ENCODE measurements around the gene GRID2IP. TPM values are rescaled to one million over a fixed set of nuclear protein-coding genes. Genes with fewer than 3 reads are reported as not detected.
"Not testable (repeated sequence)": the region's sequence is repeated elsewhere in the genome, so short reads cannot be mapped to it uniquely, and the experiment has no call there.

Gene GRID2IP
- total and polyA plus RNA-seq, 2 of the 8 experiments (the other 6 are each of a cell fraction or from before 2014, with no cell fraction given) = 0.80 to 1.3 TPM

DNA sequence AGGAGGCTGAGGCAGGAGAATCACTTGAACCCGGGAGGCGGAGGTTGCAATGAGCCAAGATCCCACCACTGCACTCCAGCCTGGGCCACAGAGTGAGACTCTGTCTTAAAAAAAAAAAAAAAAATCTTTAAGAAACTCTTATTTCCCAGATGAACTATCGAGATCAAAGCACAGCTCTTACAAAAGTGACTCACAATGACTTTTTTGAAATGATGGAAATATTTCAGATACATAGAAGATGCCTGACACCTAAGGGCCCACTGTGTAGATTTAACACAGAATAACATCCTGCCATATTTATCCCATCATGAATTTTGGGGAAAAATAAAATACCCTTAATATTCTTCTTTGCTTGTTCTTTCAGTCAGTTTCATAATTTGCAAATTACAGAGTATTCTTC, 92.6 kb downstream of the GRID2IP start:
- not testable (repeated sequence) for H2BK12ac ChIP-seq (ENCODE audit: low read depth, low read length); H3K27me3 ChIP-seq (replicated peaks in 1 of 4; ENCODE audit: control insufficient read depth in 3 of 4, extremely low read depth in 1 of 4, insufficient read depth in 3 of 4, low read length in 3 of 4); H2AK5ac ChIP-seq (ENCODE audit: low read depth, low read length); H2BK120ac ChIP-seq (replicated peaks; ENCODE audit: low read depth, low read length); DNase-seq (ENCODE audit: low read depth in 1 of 2, low spot score in 2 of 2); H3K4me2 ChIP-seq (ENCODE audit: insufficient read depth in 1 of 2, low read depth in 2 of 2, low read length in 2 of 2); H3K23ac ChIP-seq (ENCODE audit: insufficient read length); H4K8ac ChIP-seq (ENCODE audit: extremely low read depth, insufficient read depth, low read length); H3K79me2 ChIP-seq (ENCODE audit: control insufficient read depth in 1 of 2, insufficient read depth in 2 of 2, low read length in 2 of 2); H3K79me1 ChIP-seq (ENCODE audit: low read depth, low read length); H3K56ac ChIP-seq (replicated peaks; ENCODE audit: insufficient read length, low read depth, low read length); H2BK5ac ChIP-seq (ENCODE audit: low read depth, low read length); H3K14ac ChIP-seq (ENCODE audit: insufficient read length); H2AFZ ChIP-seq (ENCODE audit: low read length); H4K20me1 ChIP-seq (replicated peaks in 1 of 2; ENCODE audit: control insufficient read depth in 1 of 2, insufficient read depth in 2 of 2, low read length in 2 of 2); H3K4me3 ChIP-seq (ENCODE audit: extremely low read depth in 1 of 4, insufficient read depth in 2 of 4, low read depth in 3 of 4, low read length in 4 of 4); H4K5ac ChIP-seq (ENCODE audit: insufficient read length, low read depth, low read length); H2BK15ac ChIP-seq (ENCODE audit: low read length); H3K4me1 ChIP-seq (replicated peaks in 1 of 4; ENCODE audit: control insufficient read depth in 3 of 4, insufficient read depth in 4 of 4, low read length in 3 of 4); FAIRE-seq; H3K23me2 ChIP-seq (ENCODE audit: low read depth, low read length); H4K91ac ChIP-seq (replicated peaks; ENCODE audit: insufficient read length, low read length); H3K9ac ChIP-seq (replicated peaks in 1 of 4; ENCODE audit: extremely low read depth in 1 of 4, low read depth in 3 of 4, low read length in 3 of 4); H2BK20ac ChIP-seq (ENCODE audit: low read length); H3K18ac ChIP-seq (ENCODE audit: extremely low read depth, low read length); H3K4ac ChIP-seq (replicated peaks; ENCODE audit: insufficient read length, low read depth, low read length); H3K27ac ChIP-seq (ENCODE audit: low read depth, low read length); H3K9me3 ChIP-seq (ENCODE audit: insufficient read depth in 2 of 2, low read depth in 1 of 2, low read length in 1 of 2)
- POLR2A ChIA-PET (ENCODE audit: partially characterized antibody) = interaction anchor here (1.1 to 1.3 kb wide), 3 partner anchors 8 to 37 kb away, joined by 3 to 4 read pairs (median 3); no protein-coding TSS in a partner anchor
- peaks cover 6 to 23% (median 8%) of the 10 kb centered on the region in 4 experiments; a peak in 7 of 8 replicates for H3K36me3 ChIP-seq (ENCODE audit: control insufficient read depth in 2 of 4, insufficient read depth in 4 of 4, low read length in 3 of 4)
- WGBS, 2 experiments (ENCODE audit: extremely low coverage in 1 of 2, insufficient coverage in 1 of 2, insufficient read length in 1 of 2, insufficient replicate concordance in 2 of 2, low coverage in 1 of 2, low lambda C conversion rate in 2 of 2, missing lambda C conversion rate in 1 of 2) = 95% methylated on average over 1 of the region's 3 CpGs; no CpG with 5 or more reads in 1 of the 2 experiments
- CTCF ChIA-PET (ENCODE audit: partially characterized antibody) = interaction anchor here (0.6 kb wide), 2 partner anchors 11 to 447 kb away, joined by 3 read pairs; partner anchors contain the start of gene DAGLB
